GM18502 (cell line): ENCODE results near the gene IER2.
"Not testable (repeated sequence)": the region's sequence is repeated elsewhere in the genome, so short reads cannot be mapped to it uniquely, and the experiment has no call there.

ENCODE experiments used
- ATAC-seq: cut with Tn5 transposase; IDR thresholded peaks from one replicate; pipeline ENCODE4 v1.9.1; 2021; ENCODE audit warnings: mild to moderate bottlenecking; ENCODE audit not compliant: unreplicated experiment, poor library complexity

IER2 gene

DNA sequence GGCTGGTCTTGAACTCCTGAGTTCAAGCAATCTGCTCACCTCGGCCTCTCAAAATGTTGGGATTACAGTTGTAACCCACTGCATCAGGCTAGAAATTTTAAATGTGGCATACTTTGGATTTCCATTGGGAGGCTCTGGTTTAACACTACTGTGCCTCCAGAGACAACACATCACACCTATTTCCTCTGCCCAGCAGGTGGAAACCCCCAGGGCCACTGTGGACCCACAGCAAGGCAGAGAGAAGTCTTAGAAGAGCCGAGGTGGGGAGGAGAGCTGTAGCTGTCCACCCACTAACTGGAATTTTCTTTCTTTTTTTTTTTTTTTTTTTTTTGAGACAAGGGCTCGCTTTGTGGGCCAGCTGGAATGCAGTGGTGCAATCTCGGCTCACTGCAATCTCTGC is 39.4 kb downstream of the IER2 start:
- no peak for ATAC-seq

DNA sequence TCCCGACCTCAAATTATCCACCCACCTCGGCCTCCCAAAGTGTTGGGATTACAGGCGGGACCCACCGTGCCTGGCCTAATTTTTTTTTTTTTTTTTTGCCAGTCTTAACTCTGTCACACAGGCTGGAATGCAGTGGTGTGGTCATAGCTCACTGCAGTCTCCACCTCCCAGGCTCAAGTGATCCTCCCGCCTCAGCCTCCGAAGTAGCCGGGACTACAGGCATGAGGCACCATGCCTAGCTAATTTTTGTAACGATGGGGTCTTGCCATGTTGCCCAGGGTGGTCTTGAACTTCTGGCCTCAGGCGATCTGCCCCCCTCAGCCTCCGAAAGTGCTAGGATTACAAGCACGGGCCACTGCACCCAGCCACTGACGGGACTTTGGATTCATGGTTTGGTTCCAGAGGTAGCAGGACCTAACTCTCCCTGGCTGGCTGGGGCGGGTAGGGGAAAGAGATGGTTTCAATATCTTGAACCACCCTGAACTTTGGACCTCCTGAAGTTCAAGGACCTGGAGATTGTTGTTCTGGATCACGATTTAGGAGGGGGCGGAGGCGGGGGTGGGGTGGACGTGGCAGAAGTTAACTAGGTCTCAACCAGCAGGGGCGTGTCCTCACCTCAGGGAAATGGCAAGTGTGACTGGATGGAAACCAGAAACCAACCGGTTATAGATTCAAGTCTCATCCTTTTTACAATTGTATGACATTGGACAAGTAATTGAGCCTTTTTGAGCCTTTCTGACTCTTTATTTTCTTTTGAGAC is 40.8 kb downstream of the IER2 start:
- no peak for ATAC-seq

DNA sequence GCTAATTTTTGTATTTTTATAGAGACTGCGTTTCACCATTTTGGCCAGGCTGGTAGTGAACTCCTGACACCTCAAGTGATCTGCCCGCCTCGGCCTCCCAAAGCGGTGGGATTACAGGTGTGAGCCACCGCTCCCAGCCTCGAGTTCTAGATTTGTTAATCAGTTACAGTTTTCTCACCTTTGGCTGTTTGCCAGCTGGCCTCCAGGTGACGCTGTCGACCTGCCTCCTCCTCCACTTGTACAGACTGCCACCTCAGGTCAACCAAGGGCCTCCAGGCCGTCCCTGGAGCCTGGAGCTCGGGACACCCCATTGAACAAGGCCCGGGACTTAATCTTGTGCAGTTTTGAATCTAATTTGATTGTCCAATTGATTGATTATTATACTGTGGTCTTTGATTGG is 45.5 kb downstream of the IER2 start:
- ATAC-seq: no peak

DNA sequence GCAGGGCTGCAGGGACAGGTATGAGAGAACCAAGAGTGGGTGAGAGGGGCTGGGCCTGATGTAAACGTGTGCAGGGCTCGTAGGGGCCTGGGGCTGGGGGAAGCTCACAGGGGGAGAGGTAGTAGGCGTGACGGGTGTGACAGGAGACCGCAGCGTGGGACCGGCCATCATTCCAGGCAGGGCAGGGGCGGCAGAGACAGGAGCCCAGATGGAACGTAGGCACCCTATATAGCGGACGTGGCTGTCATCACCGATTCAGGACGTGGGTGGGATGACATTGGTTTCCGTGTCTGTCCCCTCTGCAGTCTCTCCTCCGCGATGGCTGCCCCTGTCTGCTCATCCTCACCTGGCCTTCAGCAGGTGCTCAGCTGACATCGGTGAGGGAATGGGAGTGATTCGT is 48.4 kb downstream of the IER2 start:
- no peak for ATAC-seq

DNA sequence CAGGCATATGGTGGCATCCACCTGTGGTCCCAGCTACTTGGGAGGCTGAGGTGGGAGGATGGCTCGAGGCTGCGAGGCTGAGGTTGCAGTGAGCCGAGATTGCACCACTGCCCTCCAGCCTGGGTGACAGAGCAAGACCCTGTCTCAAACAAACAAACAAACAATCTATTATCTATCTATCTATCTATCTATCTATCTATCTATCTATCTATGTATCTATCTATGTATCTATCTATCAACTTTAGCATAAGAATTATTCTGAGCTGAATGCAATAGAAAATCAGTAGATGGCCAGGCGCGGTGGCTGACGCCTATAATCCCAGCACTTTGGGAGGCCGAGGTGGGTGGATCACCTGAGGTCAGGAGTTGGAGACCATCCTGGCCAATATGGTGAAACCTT is 51.9 kb downstream of the IER2 start:
- not testable (repeated sequence) for ATAC-seq
